Glutamatergic neuron (in vitro differentiated cells): ENCODE measurements around the gene MLPH. TPM values are rescaled to one million over a fixed set of nuclear protein-coding genes. Genes with fewer than 3 reads are reported as not detected.
A peak's percentile ranks its signal among the peaks of the same experiment; 100 is the strongest.

ENCODE experiments used
- DNase-seq: peaks from one replicate; pipeline ENCODE4 v3.0.0; 2022
- H3K27ac Mint-ChIP-seq: one replicate; pipeline ENCODE4 v1.8.0; 2020; ENCODE audit warnings: mild to moderate bottlenecking, mixed read lengths, inconsistent platforms; ENCODE audit not compliant: unreplicated experiment
- H3K27me3 Mint-ChIP-seq: one replicate; pipeline ENCODE4 v1.8.0; 2020; ENCODE audit warnings: mild to moderate bottlenecking, moderate library complexity, mixed read lengths, inconsistent platforms; ENCODE audit not compliant: unreplicated experiment
- H3K36me3 Mint-ChIP-seq: one replicate; pipeline ENCODE4 v1.8.0; 2020; ENCODE audit warnings: mild to moderate bottlenecking, mixed read lengths, inconsistent platforms; ENCODE audit not compliant: unreplicated experiment
- H3K4me1 Mint-ChIP-seq: one replicate; pipeline ENCODE4 v1.8.0; 2020; ENCODE audit warnings: mild to moderate bottlenecking, low read depth, mixed read lengths, inconsistent platforms; ENCODE audit not compliant: unreplicated experiment
- H3K4me3 Mint-ChIP-seq: one replicate; pipeline ENCODE4 v1.8.0; 2020; ENCODE audit warnings: mild to moderate bottlenecking, mixed read lengths, inconsistent platforms; ENCODE audit not compliant: unreplicated experiment
- H3K9me3 Mint-ChIP-seq: one replicate; pipeline ENCODE4 v1.8.0; 2020; ENCODE audit warnings: mild to moderate bottlenecking, moderate library complexity, mixed read lengths, inconsistent platforms; ENCODE audit not compliant: unreplicated experiment
- CTCF ChIP-seq: fragments of 200-600 bp; sonication (generic); IDR thresholded peaks from one replicate; pipeline ENCODE4 v1.5.0; 2021; ENCODE audit not compliant: partially characterized antibody, unreplicated experiment
- total RNA-seq: library from RNA; stranded (reverse); fragmentation: NEBNext Ultra II Directional; extraction: Animal tissue kit (Norgen Biotek cat#: 25700); gene quantifications from one replicate; pipeline ENCODE4 v1.2.1, GENCODE V29; 2021; ENCODE audit not compliant: unreplicated experiment

The MLPH gene
- total RNA-seq, 1 donor from 2014 or later, result 4.3 TPM

DNA sequence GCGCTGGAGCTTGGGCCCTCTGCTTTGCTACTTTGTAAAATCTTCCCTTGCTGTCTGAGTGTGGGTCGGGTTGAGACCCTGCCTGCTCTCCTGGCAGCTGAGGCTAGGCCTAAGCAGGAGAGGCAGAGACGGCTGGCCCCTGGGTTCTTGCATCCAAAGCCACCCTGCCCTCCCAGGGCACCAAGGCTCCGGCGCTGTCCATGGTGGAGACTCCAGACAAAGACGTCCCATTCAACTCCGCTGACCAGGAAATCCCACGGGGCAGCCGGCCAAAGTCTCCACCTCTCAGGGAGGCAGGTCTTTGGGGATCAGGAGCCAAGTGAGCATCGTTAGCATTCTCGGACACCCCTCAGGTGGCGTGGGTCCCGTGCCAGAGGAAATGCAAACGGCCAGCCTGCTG is 76.8 kb downstream of the MLPH start:
- Mint-ChIP-seq H3K27me3 (peaks cover 7% of the 10 kb centered on the region), H3K27ac (no peak overlapping the region), H3K4me1 (peaks cover 15% of the 10 kb centered on the region), H3K9me3 (peaks cover 14% of the 10 kb centered on the region), H3K4me3 (no peak overlapping the region), H3K36me3 (no peaks in the 10 kb centered on the region)
- DNase-seq, result no peak
- TF ChIP-seq CTCF, result no peak

DNA sequence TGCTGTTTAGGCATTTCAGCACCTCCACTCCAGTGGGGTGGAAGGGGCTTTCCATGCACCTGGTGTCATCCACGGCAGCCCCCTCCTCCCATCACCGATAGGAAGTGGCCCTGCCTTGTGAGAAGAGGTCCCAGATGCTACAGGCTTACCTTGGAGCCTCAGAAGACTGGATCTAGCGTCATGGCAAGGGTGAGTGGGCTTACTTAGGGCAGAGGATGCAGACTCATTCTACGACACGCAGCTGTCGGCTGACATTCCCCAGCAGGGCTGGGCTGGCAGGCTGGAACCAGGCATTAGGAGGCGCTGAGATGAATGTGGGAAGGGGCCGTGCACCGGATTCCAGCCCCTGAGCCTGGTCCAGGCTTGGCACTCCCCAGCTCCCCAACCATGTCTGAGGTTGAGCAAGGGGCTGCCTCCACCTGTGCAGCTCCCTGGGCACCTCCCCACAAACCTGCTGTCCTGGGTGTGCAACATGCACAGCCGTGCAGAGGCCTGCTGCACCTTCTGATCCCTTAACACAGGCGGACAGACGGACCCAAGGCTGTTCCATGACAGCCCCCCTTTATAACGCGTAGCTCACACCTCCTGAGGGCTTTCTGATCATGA is 77.6 kb downstream of the MLPH start:
- H3K4me3 Mint-ChIP-seq, result peak overlapping the region; percentile 47
- DNase-seq, result no peak
- H3K36me3 Mint-ChIP-seq, result no peaks in the 10 kb centered on the region
- peaks cover 7% of the 10 kb centered on the region for H3K4me1 Mint-ChIP-seq
- peaks cover 7% of the 10 kb centered on the region for H3K9me3 Mint-ChIP-seq
- peaks cover 3% of the 10 kb centered on the region for H3K27me3 Mint-ChIP-seq
- TF ChIP-seq CTCF, result no peak
- no peak overlapping the region for H3K27ac Mint-ChIP-seq

- Mint-ChIP-seq H3K27me3 (no peaks in the 10 kb centered on the region), H3K4me1 (peaks cover 4% of the 10 kb centered on the region), H3K27ac (no peak overlapping the region), H3K9me3 (peaks cover 5% of the 10 kb centered on the region), H3K36me3 (no peaks in the 10 kb centered on the region), H3K4me3 (no peak overlapping the region)
- no peak for DNase-seq
- TF ChIP-seq CTCF, result no peak
Measured at GRCh38 chr2:237565974-237566373, 78.9 kb downstream of the MLPH start.

DNA sequence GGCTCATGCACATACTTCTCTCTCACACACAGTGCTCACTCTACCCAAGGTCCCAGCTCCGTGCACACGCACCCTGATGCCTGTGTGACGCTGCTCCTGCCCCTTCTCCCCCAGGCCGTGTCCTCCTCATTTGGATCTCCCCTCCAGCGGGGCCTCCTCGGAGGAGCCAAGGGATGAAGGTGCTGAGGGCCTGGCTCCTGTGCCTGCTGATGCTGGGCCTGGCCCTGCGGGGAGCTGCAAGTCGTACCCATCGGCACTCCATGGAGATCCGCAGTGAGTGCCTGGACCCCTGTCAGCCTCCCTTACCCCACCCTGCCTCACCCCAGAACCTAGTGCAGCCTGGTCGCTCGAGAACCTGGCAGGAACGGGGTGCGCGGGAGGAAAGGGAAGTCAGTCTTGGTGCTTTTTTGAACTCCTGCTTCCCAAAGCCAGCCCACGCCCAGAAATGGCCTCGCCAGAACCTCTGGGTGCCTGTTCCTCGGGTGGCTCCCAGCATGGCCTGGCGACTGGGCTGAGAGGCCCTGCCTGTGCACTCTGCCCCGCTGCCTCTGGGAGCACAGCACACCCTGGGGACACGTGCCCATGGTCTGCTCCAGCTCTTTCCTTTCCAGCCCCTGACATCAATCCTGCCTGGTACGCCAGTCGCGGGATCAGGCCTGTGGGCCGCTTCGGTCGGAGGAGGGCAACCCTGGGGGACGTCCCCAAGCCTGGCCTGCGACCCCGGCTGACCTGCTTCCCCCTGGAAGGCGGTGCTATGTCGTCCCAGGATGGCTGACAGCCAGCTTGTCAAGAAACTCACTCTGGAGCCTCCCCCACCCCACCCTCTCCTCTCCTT is 79.6 kb downstream of the MLPH start, which contains the start of gene PRLH:
Gene PRLH, plus strand, starts transcription at position 174 of the 835 bp plus-strand sequence. Its CDS starts 0 bp downstream, at position 174.
- H3K27ac Mint-ChIP-seq, result no peak within 1 kb of the TSS
- no peaks in the 10 kb centered on the region for H3K36me3 Mint-ChIP-seq
- TF ChIP-seq CTCF, result no peak
- H3K9me3 Mint-ChIP-seq, result peaks cover 5% of the 10 kb centered on the region
- H3K4me3 Mint-ChIP-seq, result no peak within 1 kb of the TSS
- H3K4me1 Mint-ChIP-seq, result peaks cover 4% of the 10 kb centered on the region
- H3K27me3 Mint-ChIP-seq, result no peaks in the 10 kb centered on the region
- no peak for DNase-seq
